HG03575 (cell line): ENCODE data around the gene XKR7.
"Not testable (repeated sequence)": the region's sequence is repeated elsewhere in the genome, so short reads cannot be mapped to it uniquely, and the experiment has no call there.

Experiments used
- ATAC-seq: cut with Tn5 transposase; IDR thresholded peaks from one replicate; pipeline ENCODE4 v1.9.1; 2021; ENCODE audit not compliant: unreplicated experiment, insufficient number of reproducible peaks, low FRiP score; ENCODE audit errors: extremely low read depth

Gene XKR7

GRCh38 chr20:31967830-31968249 lies at the start of gene XKR7:
TSS of gene XKR7 (plus strand) at chr20:31968151. CDS start at chr20:31968176, 25 bp downstream.
- ATAC-seq: no peak

DNA sequence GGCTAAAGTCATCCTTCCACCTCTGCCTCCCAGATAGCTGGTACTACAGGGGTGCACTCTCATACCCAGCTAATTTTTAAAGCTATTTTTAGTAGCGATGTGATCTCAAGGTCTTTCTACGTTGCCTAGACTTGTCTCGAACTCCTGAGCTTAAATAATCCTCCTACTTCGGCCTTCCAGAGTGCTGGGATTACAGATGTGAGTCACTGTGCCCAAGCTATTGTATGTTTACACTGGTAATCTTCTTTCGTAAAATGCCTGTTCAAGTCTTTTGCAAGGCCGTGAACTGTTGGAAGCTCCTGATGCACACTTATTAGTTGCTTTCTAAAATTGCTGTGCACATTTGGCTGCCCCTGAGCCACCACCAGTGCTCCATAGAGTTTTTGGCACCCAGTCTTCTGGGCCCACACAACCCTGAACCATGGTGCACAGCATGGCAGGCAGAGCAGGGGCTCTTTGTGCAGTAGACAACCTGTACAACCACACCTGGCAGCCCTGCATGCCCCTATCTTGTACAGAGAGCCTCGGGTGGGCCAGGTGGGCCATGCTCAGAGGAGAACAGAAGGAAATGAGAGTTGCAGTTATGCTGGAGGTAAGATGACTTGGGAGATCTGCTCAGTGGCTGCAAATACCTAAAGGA lies 49.4 kb upstream of the XKR7 start:
- no peak for ATAC-seq

DNA sequence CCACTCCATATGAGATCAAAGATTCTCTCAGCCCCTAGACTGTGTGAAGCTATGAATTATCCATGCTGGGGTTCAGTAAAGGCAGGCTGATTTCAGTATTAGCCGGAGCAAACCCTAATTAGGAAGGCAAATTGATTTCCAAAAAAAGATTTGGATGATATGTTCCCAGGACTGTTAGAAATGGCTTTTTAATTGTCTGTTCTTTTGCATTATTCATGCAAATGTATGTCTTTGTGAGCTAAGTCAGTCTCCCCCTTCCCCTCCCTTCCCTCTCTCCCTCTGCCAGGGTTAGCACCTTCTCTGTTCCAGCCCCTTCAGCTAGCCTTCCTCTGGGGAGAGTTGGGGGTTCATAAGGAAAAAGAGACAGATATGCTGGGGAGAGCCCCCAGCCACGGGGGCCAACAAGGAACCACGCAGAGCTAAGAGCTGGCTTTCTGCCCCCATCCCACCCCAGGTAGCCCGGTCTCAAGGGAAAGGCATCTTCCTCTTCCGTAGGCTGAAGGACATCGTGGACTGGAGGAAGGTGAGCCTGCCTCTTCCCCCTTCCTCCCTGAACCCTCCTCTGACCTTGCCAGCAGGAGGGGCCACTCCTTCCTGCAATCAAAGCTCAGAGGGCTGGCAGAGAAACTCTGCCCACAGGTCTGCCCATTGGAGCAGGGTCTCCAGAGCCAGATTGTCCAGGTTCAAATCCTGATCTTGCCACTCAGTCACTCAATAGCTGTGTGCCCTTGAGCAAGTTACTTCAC lies 48.4 kb upstream of the XKR7 start:
- no peak for ATAC-seq

DNA sequence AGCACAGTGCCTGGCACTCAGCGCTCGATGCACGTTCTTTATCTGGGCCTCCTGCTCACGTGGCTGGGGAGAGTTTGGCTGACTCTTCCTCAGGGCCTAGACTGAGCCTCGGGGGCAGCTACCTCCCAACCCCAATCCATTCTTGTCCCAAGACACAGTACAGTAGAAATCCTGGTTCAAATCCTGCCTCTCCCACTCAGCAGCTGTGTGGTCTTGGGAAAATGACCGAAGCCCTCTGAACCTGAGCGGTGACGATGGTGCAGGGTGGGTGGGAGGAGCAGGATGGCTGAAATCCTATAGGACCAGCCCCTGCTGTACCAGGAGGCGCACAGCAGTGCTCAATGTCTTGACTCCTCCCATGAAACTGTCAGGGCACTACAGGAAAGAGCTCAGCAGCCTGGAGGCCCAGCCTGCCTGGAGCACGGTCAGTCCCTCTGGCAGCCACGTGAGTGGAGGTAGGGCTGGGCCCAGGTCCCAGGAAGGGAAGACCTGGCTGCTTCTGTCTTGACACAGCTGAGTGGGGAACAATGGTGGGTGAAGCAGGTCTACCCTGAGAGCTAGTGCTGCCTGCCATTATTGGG lies 47.6 kb upstream of the XKR7 start:
- ATAC-seq: no peak

DNA sequence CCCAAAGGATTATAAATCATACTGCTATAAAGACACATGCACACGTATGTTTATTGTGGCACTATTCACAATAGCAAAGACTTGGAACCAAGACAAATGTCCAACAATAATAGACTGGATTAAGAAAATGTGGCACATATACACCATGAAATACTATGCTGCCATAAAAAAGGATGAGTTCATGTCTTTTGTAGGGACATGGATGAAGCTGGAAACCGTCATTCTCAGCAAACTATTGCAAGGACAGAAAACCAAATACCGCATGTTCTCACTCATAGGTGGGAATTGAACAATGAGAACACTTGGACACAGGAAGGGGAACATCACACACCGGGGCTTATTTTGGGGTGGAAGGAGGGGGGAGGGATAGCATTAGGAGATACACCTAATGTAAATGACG lies 46.5 kb upstream of the XKR7 start:
- ATAC-seq: not testable (repeated sequence)

GRCh38 chr20:31922181-31922580 lies 45.8 kb upstream of the XKR7 start:
- no peak for ATAC-seq

GRCh38 chr20:31922588-31922987 lies 45.4 kb upstream of the XKR7 start:
- ATAC-seq: no peak

DNA sequence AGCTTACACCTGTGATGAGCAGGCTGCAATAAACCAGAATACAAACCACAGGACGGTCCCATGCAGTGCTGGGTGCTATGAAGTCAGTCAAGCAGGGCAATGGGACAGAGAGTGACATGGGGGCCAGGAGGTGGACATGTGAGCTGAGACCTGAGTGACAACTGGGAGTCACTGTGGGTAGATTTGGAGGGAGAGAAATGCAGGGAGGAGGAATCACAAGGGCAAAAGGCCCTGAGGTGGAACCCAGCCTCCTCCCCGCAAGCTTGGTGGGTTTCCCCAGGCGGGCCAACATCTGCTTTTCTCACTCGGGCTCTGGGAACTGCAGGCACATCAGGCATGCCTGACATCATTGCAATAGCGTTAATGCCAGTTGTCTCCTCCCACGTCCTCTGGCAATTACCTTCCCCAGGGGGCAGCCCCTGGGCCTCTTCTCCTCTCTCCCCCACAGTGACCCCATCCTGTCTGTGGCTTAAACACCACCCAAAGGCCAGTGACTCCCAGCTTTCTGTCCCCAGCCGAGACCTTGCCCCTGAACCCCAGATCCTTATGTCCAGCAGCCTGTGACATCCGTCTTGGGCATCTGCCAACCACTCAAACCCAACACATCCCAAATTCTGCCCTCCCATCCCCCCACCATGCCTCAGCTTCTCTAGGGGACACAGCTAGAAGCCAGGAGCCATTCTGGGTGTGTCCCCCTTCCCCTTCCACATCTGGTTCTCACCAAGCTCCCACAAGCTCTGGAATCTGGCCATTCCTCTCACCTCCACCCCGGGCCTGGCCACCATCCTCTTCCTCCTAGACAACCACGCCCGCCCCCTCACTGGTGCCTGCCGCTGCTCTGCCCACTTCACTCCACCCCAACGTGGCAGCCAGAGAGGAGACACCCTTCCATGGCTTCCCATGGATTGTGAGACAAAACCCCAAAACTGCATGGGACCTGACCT lies 44.3 kb upstream of the XKR7 start:
- no peak for ATAC-seq

GRCh38 chr20:31924561-31924960 lies 43.4 kb upstream of the XKR7 start:
- ATAC-seq: no peak

GRCh38 chr20:31925631-31926030 lies 42.3 kb upstream of the XKR7 start:
- no peak for ATAC-seq

DNA sequence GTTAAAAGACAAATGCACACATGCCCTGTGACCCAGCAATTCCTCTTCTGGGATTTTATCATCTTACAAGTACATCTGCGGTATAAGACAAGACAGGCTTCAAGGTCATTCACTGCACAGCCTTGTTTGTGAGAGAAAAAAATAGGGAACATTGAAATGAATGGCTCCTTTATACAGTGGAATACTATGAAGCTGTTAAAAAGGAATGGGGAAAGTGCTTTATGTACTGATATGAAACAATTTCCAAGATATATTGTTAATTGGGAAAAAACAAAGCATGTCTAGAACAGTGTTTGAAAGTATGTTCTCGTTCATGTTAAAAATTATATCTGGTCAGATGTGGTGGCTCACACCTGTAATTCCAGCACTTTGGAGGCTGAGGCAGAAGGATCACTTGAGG lies 41.5 kb upstream of the XKR7 start:
- no peak for ATAC-seq

- ATAC-seq: no peak
Measured at GRCh38 chr20:31927627-31928159, 40.3 kb upstream of the XKR7 start.

- not testable (repeated sequence) for ATAC-seq
Measured at GRCh38 chr20:31929631-31930030, 38.3 kb upstream of the XKR7 start.

- ATAC-seq: no peak
Measured at GRCh38 chr20:31930779-31931178, 37.2 kb upstream of the XKR7 start.

DNA sequence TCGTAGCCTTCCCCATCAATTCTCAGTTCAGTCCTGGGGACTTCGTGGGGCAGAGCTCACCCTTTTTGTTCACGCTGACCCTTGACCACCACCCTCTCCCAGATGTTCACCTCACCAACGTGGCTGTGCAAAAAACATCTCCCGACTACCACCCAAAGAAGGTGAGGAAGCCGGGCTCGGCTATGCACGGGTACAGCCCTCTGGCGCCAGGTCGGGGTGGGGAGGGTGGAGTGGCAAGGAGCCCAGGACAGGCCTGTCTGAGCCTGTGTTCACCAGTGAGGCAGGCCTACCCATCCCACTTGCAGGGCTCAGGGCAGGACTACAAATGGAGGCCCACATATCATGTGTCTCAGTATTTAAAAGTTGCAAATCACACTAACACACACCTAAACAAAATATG lies 34.3 kb upstream of the XKR7 start:
- ATAC-seq: no peak

- no peak for ATAC-seq
Measured at GRCh38 chr20:31934491-31934890, 33.5 kb upstream of the XKR7 start.

- no peak for ATAC-seq
Measured at GRCh38 chr20:31934968-31935764, 32.8 kb upstream of the XKR7 start.

GRCh38 chr20:31936420-31936819 lies 31.5 kb upstream of the XKR7 start:
- no peak for ATAC-seq
